ENCODE measurements around the gene LRRC23. TPM values are rescaled to one million over a fixed set of nuclear protein-coding genes. Genes with fewer than 3 reads are reported as not detected.

Gene LRRC23
- total and polyA plus RNA-seq, 2 of the 13 experiments (the other 11 are each of a cell fraction or from before 2014, with no cell fraction given) = 6.0 to 7.8 TPM

GRCh38 chr12:6890789-6891645, 13.6 kb upstream of the LRRC23 start (continued):
- TF ChIP-seq TFDP1 (CRISPR knock-in tag; IDR thresholded peaks at IDR 0.05; ENCODE audit: borderline replicate concordance) (peak; percentile 90), HNF1B (CRISPR knock-in tag; IDR thresholded peaks at IDR 0.05) (peak; percentile 91), NFYC (CRISPR knock-in tag; IDR thresholded peaks at IDR 0.05) (no peak), ZNF414 (CRISPR knock-in tag; IDR thresholded peaks at IDR 0.05) (no peak; the same call in 1 of the 2 replicates), GMEB2 (CRISPR knock-in tag; IDR thresholded peaks at IDR 0.05; ENCODE audit: low read depth) (0 out of 2 replicates have a peak, but pooled peaks have one; percentile 44), PRMT3 (CRISPR knock-in tag; IDR thresholded peaks at IDR 0.05; ENCODE audit: borderline replicate concordance, low read depth) (no peak), THAP9 (CRISPR knock-in tag; IDR thresholded peaks at IDR 0.05; ENCODE audit: borderline replicate concordance) (no peak), ZNF563 (CRISPR knock-in tag; IDR thresholded peaks at IDR 0.05) (no peak), PPARG (CRISPR knock-in tag; conservative IDR thresholded peaks at IDR 0.05) (peak; percentile 62), SP5 (CRISPR knock-in tag; IDR thresholded peaks at IDR 0.05; ENCODE audit: borderline replicate concordance, low read depth) (peak; percentile 99), PRDM10 (CRISPR knock-in tag; IDR thresholded peaks at IDR 0.05; ENCODE audit: low read depth) (0 out of 2 replicates have a peak, but pooled peaks have one; percentile 8), SNAPC2 (CRISPR knock-in tag; IDR thresholded peaks at IDR 0.05) (peak; percentile 84; the same call in 1 of the 2 replicates), ZNF30 (CRISPR knock-in tag; IDR thresholded peaks at IDR 0.05) (no peak)
